ENCODE measurements around the gene MOCOS.

DNA sequence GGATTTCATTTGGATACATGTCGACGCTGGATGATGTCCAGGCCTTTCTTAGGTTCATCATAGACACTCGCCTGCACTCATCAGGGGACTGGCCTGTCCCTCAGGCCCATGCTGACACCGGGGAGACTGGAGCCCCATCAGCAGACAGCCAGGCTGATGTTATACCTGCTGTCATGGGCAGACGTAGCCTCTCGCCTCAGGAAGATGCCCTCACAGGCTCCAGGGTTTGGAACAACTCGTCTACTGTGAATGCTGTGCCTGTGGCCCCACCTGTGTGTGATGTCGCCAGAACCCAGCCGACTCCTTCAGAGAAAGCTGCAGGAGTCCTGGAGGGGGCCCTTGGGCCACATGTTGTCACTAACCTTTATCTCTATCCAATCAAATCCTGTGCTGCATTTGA is 28.3 kb downstream of the MOCOS start:
- TF ChIP-seq YY1 (IDR thresholded peaks at IDR 0.05) = no peak
- TF ChIP-seq, protein P1, sequence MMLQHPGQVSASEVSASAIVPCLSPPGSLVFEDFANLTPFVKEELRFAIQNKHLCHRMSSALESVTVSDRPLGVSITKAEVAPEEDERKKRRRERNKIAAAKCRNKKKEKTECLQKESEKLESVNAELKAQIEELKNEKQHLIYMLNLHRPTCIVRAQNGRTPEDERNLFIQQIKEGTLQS (IDR thresholded peaks at IDR 0.05) = no peak

All from liver (tissue), 2 donors.